Activated T-cell treated with anti-CD3 and anti-CD28 coated beads, Interleukin-2, amount 50 U/mL, for 1 hour (primary cell): ENCODE data around the gene SLC25A39.
A peak's percentile ranks its signal among the peaks of the same experiment; 100 is the strongest.
"Not testable (repeated sequence)": the region's sequence is repeated elsewhere in the genome, so short reads cannot be mapped to it uniquely, and the experiment has no call there.

Source experiments
- DNase-seq: peaks from one replicate; pipeline ENCODE4 v3.0.0-alpha.2; 2020

The SLC25A39 gene

GRCh38 chr17:44353672-44354331 is 29.2 kb upstream of the SLC25A39 start:
- peak; percentile 51 for DNase-seq

GRCh38 chr17:44352828-44353671 is 28.4 kb upstream of the SLC25A39 start:
- DNase-seq: no peak

- no peak for DNase-seq
Measured at GRCh38 chr17:44351961-44352827, 27.6 kb upstream of the SLC25A39 start.

GRCh38 chr17:44351464-44351863 is 26.8 kb upstream of the SLC25A39 start:
- no peak for DNase-seq

- peak; percentile 80 for DNase-seq
Measured at GRCh38 chr17:44350733-44351226, 26.2 kb upstream of the SLC25A39 start.

GRCh38 chr17:44349553-44350070 is 25.0 kb upstream of the SLC25A39 start:
- no peak for DNase-seq

- DNase-seq: no peak
Measured at GRCh38 chr17:44348988-44349364, 24.4 kb upstream of the SLC25A39 start.

GRCh38 chr17:44348234-44348987 is 23.8 kb upstream of the SLC25A39 start:
- DNase-seq: no peak

GRCh38 chr17:44347206-44348055 is 22.8 kb upstream of the SLC25A39 start:
- DNase-seq: not testable (repeated sequence)

- DNase-seq: no peak
Measured at GRCh38 chr17:44346064-44346844, 21.6 kb upstream of the SLC25A39 start.

- DNase-seq: peak; percentile 58
Measured at GRCh38 chr17:44345454-44346026, 20.9 kb upstream of the SLC25A39 start.

GRCh38 chr17:44344939-44345453 is 20.4 kb upstream of the SLC25A39 start, which contains the start of gene GRN:
TSS of gene GRN (plus strand) at chr17:44345302. CDS start at chr17:44349165, 3,863 bp downstream.
- DNase-seq: peak; percentile 83

GRCh38 chr17:44343510-44344209 is 19.0 kb upstream of the SLC25A39 start:
- no peak for DNase-seq

GRCh38 chr17:44340553-44340952 is 15.9 kb upstream of the SLC25A39 start:
- not testable (repeated sequence) for DNase-seq

- DNase-seq: no peak
Measured at GRCh38 chr17:44338702-44339101, 14.1 kb upstream of the SLC25A39 start.

- no peak for DNase-seq
Measured at GRCh38 chr17:44335968-44336367, 11.3 kb upstream of the SLC25A39 start.

GRCh38 chr17:44335564-44335963 is 10.9 kb upstream of the SLC25A39 start:
- no peak for DNase-seq

- no peak for DNase-seq
Measured at GRCh38 chr17:44334727-44335126, 10.1 kb upstream of the SLC25A39 start.

- DNase-seq: no peak
Measured at GRCh38 chr17:44334315-44334714, 9.7 kb upstream of the SLC25A39 start.
